HUES6 (cell line): ENCODE results near the gene RBM33.

Experiments used
- H3K27ac ChIP-seq: 2 replicates; pipeline ENCODE4 v1.7.0; 2013; ENCODE audit warnings: low read depth, mild to moderate bottlenecking, low read length, inconsistent platforms
- H3K27me3 ChIP-seq: 2 replicates; pipeline ENCODE4 v1.6.1; 2013; ENCODE audit warnings: low read length; ENCODE audit not compliant: control insufficient read depth, insufficient read depth
- H3K36me3 ChIP-seq: 2 replicates; pipeline ENCODE4 v1.6.1; 2013; ENCODE audit warnings: low read length; ENCODE audit not compliant: control insufficient read depth, insufficient read depth
- H3K4me1 ChIP-seq: 2 replicates; pipeline ENCODE4 v1.6.1; 2013; ENCODE audit warnings: low read length; ENCODE audit not compliant: control insufficient read depth, insufficient read depth
- H3K4me3 ChIP-seq: 2 replicates; pipeline ENCODE4 v1.5.1; 2013; ENCODE audit warnings: low read depth, low read length
- H3K9ac ChIP-seq: one replicate; pipeline ENCODE4 v1.6.1; 2013; ENCODE audit warnings: mild to moderate bottlenecking, low read length
- H3K9me3 ChIP-seq: 2 replicates; pipeline ENCODE4 v1.6.1; 2013; ENCODE audit warnings: low read depth, low read length; ENCODE audit not compliant: control insufficient read depth, insufficient read depth

Gene RBM33

DNA sequence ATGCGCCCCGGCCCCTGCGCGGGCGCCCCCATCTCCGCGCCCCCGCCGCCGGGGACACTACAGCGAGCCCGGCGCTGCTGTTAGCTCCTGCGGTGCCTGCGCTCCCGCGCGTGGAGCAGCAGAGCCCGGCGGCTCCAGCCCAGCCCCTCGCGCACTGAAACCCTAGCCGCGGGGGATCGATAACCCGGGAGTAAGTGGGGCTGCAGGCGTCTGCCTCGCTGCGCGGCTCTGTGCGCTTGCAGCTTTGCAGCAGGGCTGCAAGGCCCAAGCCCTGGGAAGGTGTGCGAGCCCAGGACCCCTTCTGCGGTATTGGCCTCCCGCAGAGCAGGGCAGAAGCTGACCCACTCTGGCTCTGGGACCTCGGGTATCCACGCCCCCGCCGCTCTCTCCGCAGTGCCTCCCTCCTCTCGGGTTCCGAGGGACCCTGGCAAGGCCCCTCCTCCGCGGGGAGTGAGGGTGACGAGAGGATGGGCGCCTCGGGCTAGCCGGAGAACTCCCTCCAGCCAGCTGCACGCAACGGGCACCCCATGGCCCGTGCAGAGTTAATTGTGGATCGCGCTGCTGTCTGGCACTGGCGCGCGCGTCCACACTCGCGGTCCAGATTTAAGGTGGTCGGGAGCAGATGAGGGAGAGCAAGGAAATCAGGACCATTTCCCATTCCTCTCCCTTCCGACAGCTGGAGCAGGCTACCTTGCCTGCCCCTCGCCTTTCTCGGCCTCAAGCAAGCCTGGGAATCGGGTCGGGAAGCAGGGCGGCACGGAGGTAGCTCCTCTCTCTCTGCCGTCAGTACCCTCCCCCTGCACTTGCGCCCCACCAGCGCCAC lies 165.7 kb downstream of the RBM33 start:
- Histone ChIP-seq H3K27ac (no peak overlapping the region), H3K9me3 (no peaks in the 10 kb centered on the region), H3K4me1 (peaks cover 63% of the 10 kb centered on the region), H3K9ac (no peak overlapping the region), H3K27me3 (peaks cover 98% of the 10 kb centered on the region), H3K4me3 (peak overlapping the region; percentile 51), H3K36me3 (no peaks in the 10 kb centered on the region)

DNA sequence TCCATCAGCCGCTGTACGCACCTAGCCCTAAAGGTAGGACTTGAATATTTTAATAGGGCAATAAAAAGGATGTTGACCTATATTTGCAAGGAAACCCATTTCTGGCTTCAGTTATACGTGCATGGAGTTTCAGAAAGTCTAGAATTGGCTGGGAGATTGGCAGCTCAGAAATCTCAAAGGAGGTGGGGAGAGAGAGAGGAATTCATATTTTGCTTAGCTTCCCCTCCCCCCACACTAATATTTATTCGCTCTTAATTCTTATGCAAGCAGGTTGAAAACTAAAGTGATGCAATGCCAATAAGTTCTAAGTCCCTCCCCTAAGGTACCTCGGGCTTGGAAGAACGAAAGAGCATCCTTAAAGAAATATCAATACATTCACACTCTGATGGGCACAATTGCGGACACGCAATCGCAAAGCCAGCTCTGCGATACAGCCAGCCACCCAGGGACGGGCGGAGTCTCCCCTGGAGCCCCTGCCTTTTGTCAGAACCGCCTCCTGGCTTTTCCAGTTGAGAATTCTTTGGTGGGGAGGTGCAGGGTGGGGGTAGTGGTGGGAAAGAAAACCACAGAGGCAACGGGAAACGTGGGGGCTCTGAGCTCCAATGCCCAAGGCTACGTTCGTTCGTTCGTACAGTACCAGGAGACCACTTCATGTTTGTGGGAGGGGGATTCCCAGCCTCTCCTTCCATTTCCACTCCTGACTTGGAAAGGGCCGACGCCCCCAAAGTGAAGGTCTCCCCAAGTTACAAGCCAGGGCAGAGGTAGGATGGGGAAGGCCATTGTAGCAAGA lies 166.5 kb downstream of the RBM33 start:
- Histone ChIP-seq H3K9me3 (no peaks in the 10 kb centered on the region), H3K9ac (no peak overlapping the region), H3K27ac (no peak overlapping the region), H3K4me3 (peak overlapping the region; percentile 51), H3K27me3 (peaks cover 96% of the 10 kb centered on the region), H3K4me1 (peaks cover 58% of the 10 kb centered on the region), H3K36me3 (no peaks in the 10 kb centered on the region)

DNA sequence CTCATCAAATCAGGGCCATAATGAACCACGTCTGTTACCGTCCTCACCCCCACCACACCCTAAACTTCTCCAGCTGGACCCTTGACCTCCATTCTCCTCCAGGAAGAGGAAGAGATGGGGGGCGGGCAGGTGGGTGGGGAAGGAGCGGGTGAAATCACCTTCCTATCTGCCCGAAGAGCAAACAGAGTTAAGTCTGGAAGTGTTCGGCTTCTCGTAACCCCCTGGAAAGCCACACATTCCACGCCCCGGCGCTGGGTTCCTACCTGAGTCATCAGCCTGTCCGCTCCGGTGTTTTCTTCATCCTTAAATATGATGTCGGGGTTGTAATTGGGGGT lies 167.1 kb downstream of the RBM33 start:
- Histone ChIP-seq H3K27ac (no peak overlapping the region), H3K9me3 (no peaks in the 10 kb centered on the region), H3K27me3 (peaks cover 96% of the 10 kb centered on the region), H3K36me3 (no peaks in the 10 kb centered on the region), H3K9ac (no peak overlapping the region), H3K4me3 (peak overlapping the region; percentile 47), H3K4me1 (peaks cover 52% of the 10 kb centered on the region)

DNA sequence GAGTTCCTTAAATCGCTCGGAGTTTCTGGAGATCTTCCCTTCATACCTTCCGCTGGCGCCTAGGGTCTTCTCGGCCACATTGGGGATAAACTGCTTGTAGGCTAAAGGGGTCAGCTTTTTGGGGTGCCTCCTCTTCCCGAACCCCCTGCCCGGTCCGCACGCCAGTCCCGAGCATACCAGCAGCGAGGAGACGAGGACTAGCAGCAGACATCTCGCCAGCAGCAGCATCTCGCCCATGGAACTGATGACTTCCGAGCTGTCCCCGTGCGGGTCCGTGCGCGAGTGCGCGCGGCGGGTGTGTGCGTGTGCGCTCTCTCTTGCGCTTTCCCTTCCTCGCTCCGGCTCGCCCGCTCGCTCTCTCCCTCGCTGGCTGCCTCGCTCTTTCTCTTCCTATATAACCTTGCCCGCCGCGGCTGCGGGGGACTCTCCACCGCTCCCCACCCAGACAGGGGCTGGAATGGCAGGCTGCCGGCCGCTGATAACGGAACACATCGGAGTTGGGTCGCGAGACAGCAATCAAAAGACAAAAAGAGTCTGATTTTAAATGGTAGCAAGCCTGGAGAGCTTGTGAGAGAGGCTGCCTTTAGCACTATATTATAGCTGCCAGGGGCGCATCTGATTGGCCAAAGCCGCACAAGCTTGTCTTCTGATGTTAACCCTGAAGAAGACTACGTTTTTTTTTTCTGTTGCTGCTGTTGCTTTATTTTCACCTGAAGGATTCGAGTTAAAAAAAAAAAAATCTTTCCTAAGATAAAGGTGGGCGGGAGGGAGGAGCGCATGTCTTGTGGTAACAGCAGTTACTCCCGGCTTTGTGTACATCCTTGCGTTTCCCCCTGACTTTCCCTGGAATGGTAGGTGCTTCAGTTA lies 167.7 kb downstream of the RBM33 start, which contains the start of gene SHH:
TSS of gene SHH (minus strand) at position 569 of the 867 bp plus-strand sequence. CDS start at position 228, 341 bp downstream.
- no peaks in the 10 kb centered on the region for H3K9me3 ChIP-seq
- H3K4me1 ChIP-seq = peaks cover 46% of the 10 kb centered on the region
- peaks cover 96% of the 10 kb centered on the region for H3K27me3 ChIP-seq
- no peaks in the 10 kb centered on the region for H3K36me3 ChIP-seq
- no peak within 1 kb of the TSS for H3K9ac ChIP-seq
- no peak within 1 kb of the TSS for H3K27ac ChIP-seq
- peak within 1 kb of the TSS; percentile 47 for H3K4me3 ChIP-seq

DNA sequence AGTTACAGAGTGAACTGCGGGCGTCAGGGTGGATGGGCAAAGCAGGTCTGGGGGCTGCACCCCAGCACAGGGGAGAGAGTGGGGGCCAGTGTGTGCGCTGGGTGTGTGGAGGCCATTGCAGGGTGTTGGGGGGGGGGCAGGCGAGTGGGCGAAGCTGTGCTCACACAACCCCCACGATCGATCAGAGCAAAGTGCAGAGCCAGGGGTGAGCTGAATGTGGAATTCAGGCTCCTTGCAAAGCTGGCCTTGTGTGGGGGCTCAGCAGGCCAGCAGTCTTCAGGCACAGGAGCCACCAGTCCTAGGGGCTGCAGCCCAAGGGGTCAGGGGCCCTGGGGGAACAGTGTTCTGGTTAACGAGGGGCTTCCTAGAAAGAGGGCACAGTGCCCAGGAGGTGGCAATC lies 168.7 kb downstream of the RBM33 start:
- H3K27ac ChIP-seq = no peak overlapping the region
- H3K36me3 ChIP-seq = no peaks in the 10 kb centered on the region
- H3K27me3 ChIP-seq = peaks cover 87% of the 10 kb centered on the region
- H3K4me3 ChIP-seq = no peak overlapping the region
- H3K9ac ChIP-seq = no peak overlapping the region
- peaks cover 3% of the 10 kb centered on the region; the same call in 1 of the 2 replicates for H3K9me3 ChIP-seq
- peaks cover 38% of the 10 kb centered on the region for H3K4me1 ChIP-seq

DNA sequence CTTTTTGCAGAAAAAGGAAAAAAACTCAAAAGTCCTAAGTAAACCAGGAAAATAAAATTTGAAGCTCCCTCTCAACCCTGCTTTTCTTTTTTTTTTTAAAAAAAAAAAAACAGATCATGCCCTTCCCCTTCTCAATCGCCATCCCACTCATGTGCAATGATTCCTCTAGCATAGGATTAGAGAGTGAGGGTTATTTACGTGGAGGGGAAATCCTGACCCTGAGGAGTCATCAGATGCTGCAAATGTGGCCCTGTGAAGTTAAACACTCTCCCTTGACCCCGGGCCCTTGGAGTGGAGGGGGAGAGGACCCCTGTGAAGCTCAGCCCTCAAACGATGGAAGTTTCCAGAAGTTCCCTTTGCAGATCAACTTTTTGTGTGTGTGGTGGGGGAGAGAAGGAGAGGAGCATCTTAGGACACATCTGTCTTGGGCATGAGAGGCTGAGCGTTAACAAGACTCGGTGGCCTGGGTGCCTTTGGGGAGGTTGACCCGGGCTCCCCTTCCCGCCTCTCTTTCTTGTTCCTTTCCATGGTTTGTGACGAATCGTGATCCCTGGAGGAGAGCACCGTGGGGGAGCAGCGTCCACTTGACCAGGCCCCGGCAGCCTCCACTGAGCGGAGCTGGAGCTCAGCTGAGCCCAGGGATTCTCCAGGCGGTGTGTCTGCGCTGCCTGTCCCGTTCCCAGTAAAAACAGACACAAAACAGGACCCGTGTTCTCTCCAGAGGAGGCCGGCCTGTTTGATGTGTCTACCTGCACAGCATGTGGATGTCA lies 169.3 kb downstream of the RBM33 start:
- Histone ChIP-seq H3K27ac (no peak overlapping the region), H3K9ac (no peak overlapping the region), H3K9me3 (peaks cover 3% of the 10 kb centered on the region; the same call in 1 of the 2 replicates), H3K27me3 (peaks cover 81% of the 10 kb centered on the region), H3K36me3 (no peaks in the 10 kb centered on the region), H3K4me3 (no peak overlapping the region; the same call in 1 of the 2 replicates), H3K4me1 (peaks cover 38% of the 10 kb centered on the region)

DNA sequence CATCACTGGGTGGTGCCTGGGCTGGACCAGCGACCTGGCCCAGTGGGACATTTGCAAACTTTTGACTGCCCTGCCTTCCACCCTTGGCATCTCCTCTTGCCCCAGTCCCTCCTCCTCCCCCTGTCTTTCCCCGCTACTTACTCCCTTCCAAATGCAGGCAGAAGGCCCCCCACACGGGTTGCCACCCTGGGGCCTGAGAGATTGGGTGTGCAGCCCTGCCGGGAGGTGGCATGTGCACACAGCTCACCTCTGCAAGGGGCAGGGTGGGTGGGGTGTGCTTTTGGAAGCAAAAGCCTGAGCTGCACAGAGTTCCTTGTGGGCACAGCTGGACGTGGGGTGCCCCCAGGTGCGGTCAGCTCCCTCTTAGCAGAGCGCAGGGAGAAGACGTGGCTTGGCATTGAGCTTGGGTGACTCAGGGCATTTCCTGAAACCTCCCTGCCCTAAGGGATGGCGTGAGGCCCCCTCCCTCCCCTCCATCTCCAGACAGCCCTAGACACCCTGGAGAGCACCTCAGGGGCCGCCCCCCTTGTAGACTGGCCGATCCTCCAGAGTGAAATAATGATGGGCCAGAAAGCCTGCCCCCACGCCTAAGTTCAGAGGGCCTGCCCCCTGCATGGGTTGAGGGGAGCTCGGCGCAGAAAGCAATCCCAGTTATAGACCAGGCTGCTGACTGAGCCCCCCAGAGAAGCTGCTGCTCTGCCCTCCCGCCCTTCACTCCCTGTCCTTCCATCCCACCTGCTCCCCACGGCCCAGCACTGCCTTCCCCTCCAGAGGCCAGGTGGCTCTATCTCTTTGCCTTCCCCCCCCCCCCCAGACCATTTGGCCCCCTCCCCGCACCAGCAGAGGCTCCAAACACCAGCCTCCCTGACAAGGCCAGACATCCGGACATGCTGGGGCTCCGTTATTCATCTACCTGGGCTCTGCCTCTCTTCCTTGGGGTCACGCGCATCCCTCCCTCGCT lies 170.1 kb downstream of the RBM33 start:
- Histone ChIP-seq H3K27ac (no peak overlapping the region), H3K27me3 (peaks cover 73% of the 10 kb centered on the region), H3K9me3 (peaks cover 3% of the 10 kb centered on the region; the same call in 1 of the 2 replicates), H3K36me3 (no peaks in the 10 kb centered on the region), H3K4me3 (no peak overlapping the region; the same call in 1 of the 2 replicates), H3K9ac (no peak overlapping the region), H3K4me1 (peaks cover 34% of the 10 kb centered on the region)

DNA sequence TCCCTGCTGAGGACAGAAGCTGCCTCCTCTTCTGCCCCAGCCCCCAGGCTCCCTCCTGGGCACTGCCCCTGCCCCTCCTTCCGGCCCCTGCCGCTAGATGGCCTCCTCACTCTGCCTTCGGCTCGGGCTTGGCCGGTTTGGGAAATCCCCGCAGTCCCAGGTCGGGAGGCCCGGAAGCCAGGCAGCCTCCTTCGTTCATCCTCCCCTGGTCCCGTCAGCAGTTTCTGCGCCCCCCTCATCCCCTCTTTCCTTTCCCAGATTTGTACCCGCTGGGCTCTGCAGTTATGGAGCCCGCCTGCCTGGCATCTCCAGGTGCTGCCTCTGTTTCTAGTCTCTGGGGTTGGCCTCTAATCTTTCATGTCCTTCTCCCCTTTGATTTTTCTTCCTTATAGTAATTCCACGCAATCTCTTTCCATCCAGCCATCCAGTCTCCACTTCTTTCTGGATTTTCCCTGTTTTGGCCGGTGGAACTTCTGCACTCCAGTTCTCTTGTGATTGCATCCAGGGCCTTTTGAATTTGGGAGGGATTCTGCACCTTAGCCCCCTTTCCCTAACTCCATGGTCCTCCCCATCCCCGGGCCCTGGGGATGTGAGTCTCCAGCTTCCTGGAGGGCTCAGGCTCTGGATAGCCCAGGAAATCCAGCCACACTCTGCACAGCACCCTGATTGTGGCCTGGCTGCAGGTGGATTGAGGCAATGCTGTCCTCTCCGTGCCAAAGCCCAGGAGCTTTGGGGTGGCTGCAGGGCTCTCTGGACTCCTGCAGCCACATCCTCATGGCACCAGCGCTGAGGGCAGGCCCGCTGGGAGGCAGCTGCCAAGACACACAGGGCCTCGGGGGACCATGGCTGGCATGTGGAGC lies 171.1 kb downstream of the RBM33 start:
- Histone ChIP-seq H3K36me3 (no peaks in the 10 kb centered on the region), H3K27me3 (peaks cover 63% of the 10 kb centered on the region), H3K27ac (no peak overlapping the region), H3K4me3 (no peak overlapping the region), H3K9me3 (peaks cover 3% of the 10 kb centered on the region; the same call in 1 of the 2 replicates), H3K9ac (no peak overlapping the region), H3K4me1 (peaks cover 29% of the 10 kb centered on the region)

DNA sequence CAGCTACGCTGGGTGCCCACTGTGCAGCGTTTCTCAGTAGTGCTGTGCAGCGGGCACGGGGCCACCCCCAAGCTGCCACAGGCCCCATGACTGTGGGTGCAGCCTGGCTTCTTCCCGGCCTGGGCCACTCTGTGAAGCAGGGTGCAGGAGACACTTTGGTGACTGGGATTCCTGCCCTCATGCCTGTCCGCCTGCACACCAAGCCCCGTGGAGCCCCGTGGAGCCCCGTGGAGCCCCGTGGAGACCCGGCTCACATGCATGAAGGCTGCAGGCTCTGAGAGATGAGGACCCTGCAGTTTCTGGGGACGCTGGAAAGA lies 171.7 kb downstream of the RBM33 start:
- H3K27ac ChIP-seq = no peak overlapping the region
- no peak overlapping the region for H3K4me3 ChIP-seq
- H3K36me3 ChIP-seq = no peaks in the 10 kb centered on the region
- H3K27me3 ChIP-seq = peaks cover 57% of the 10 kb centered on the region
- peaks cover 23% of the 10 kb centered on the region; the same call in 1 of the 2 replicates for H3K4me1 ChIP-seq
- peaks cover 3% of the 10 kb centered on the region; the same call in 1 of the 2 replicates for H3K9me3 ChIP-seq
- H3K9ac ChIP-seq = no peak overlapping the region
